Glutamatergic neuron (in vitro differentiated cells): ENCODE data around the gene CAMK1D. TPM values are rescaled to one million over a fixed set of nuclear protein-coding genes. Genes with fewer than 3 reads are reported as not detected.

Experiments used
- DNase-seq: peaks from one replicate; pipeline ENCODE4 v3.0.0; 2022
- H3K27ac Mint-ChIP-seq: one replicate; pipeline ENCODE4 v1.8.0; 2020; ENCODE audit warnings: mild to moderate bottlenecking, mixed read lengths, inconsistent platforms; ENCODE audit not compliant: unreplicated experiment
- H3K27me3 Mint-ChIP-seq: one replicate; pipeline ENCODE4 v1.8.0; 2020; ENCODE audit warnings: mild to moderate bottlenecking, moderate library complexity, mixed read lengths, inconsistent platforms; ENCODE audit not compliant: unreplicated experiment
- H3K36me3 Mint-ChIP-seq: one replicate; pipeline ENCODE4 v1.8.0; 2020; ENCODE audit warnings: mild to moderate bottlenecking, mixed read lengths, inconsistent platforms; ENCODE audit not compliant: unreplicated experiment
- H3K4me1 Mint-ChIP-seq: one replicate; pipeline ENCODE4 v1.8.0; 2020; ENCODE audit warnings: mild to moderate bottlenecking, low read depth, mixed read lengths, inconsistent platforms; ENCODE audit not compliant: unreplicated experiment
- H3K4me3 Mint-ChIP-seq: one replicate; pipeline ENCODE4 v1.8.0; 2020; ENCODE audit warnings: mild to moderate bottlenecking, mixed read lengths, inconsistent platforms; ENCODE audit not compliant: unreplicated experiment
- H3K9me3 Mint-ChIP-seq: one replicate; pipeline ENCODE4 v1.8.0; 2020; ENCODE audit warnings: mild to moderate bottlenecking, moderate library complexity, mixed read lengths, inconsistent platforms; ENCODE audit not compliant: unreplicated experiment
- CTCF ChIP-seq: fragments of 200-600 bp; sonication (generic); IDR thresholded peaks from one replicate; pipeline ENCODE4 v1.5.0; 2021; ENCODE audit not compliant: partially characterized antibody, unreplicated experiment
- total RNA-seq: library from RNA; stranded (reverse); fragmentation: NEBNext Ultra II Directional; extraction: Animal tissue kit (Norgen Biotek cat#: 25700); gene quantifications from one replicate; pipeline ENCODE4 v1.2.1, GENCODE V29; 2021; ENCODE audit not compliant: unreplicated experiment

The CAMK1D gene
- total RNA-seq, 1 donor from 2014 or later: 29.8 TPM

GRCh38 chr10:12476656-12477055, 127.3 kb downstream of the CAMK1D start:
- H3K4me1 Mint-ChIP-seq: peaks cover 7% of the 10 kb centered on the region
- H3K4me3 Mint-ChIP-seq: no peak overlapping the region
- no peak for TF ChIP-seq CTCF
- DNase-seq: no peak
- peaks cover 10% of the 10 kb centered on the region for H3K36me3 Mint-ChIP-seq
- no peak overlapping the region for H3K27ac Mint-ChIP-seq
- no peaks in the 10 kb centered on the region for H3K27me3 Mint-ChIP-seq
- H3K9me3 Mint-ChIP-seq: peaks cover 10% of the 10 kb centered on the region

DNA sequence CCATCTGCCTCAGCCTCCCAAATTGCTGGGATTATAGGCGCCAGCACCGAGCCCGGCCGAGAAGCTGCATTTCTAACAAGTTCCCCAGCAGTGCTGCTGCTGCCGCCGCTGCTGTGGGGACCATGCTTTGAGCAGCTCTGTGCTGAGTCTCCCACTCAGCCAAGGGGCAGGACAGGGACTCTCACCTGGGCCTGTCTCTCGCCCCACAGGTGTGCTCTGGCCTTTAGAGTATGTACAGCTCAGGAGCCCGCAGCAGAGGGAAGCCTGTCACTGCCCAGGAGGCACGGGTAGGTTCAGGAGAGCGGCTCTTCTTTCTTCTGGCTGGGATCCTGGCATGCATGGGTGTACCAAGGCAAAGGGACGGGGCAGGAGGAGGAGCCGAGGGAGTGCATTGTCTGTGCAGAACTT, 130.1 kb downstream of the CAMK1D start:
- H3K4me1 Mint-ChIP-seq: peaks cover 11% of the 10 kb centered on the region
- TF ChIP-seq CTCF: no peak
- H3K4me3 Mint-ChIP-seq: no peak overlapping the region
- peaks cover 4% of the 10 kb centered on the region for H3K9me3 Mint-ChIP-seq
- no peak overlapping the region for H3K27ac Mint-ChIP-seq
- H3K27me3 Mint-ChIP-seq: no peaks in the 10 kb centered on the region
- no peak for DNase-seq
- peaks cover 5% of the 10 kb centered on the region for H3K36me3 Mint-ChIP-seq

DNA sequence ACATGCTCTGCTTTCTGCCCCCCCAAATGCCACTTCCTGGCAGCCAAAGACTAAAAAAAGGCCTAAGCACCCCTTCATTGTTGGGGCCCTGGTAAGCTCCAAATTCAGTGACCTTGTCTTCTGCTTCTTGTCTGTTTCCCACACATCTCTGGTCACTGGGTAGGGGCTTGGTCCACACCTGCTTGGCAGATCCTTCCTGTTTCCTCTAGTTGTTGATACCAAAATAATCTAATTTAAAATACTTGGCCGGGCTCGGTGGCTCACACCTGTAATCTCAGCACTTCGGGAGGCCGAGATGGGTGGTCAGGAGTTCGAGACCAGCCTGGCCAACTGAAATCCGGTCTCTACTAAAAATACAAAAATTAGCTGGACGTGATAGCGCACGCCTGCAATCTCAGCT, 130.6 kb downstream of the CAMK1D start:
- Mint-ChIP-seq H3K27ac (no peak overlapping the region), H3K36me3 (peaks cover 5% of the 10 kb centered on the region), H3K4me3 (no peak overlapping the region), H3K4me1 (peaks cover 13% of the 10 kb centered on the region), H3K27me3 (no peaks in the 10 kb centered on the region), H3K9me3 (peaks cover 7% of the 10 kb centered on the region)
- no peak for DNase-seq
- TF ChIP-seq CTCF: no peak

DNA sequence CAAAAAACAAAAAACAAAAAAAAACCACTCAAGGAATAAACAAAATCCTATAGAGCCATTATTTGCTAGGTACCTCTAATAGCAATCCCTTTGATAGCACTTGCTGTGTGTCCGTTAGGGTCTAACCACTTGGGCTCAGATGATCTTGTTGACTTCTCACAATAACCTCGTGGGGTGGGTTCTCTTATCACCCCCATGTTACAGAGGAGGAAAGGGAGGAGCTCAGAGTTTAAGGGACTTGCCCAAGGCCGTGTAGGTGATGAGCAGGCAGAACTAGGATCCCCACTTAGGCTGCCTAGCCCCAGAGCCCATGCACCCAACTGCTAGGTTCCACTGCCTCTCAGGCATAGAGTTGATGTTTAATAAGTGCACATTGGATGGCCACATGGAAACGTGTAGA, 131.1 kb downstream of the CAMK1D start:
- Mint-ChIP-seq H3K27me3 (no peaks in the 10 kb centered on the region), H3K9me3 (peaks cover 9% of the 10 kb centered on the region), H3K4me1 (peaks cover 18% of the 10 kb centered on the region), H3K4me3 (no peak overlapping the region), H3K36me3 (no peaks in the 10 kb centered on the region), H3K27ac (no peak overlapping the region)
- DNase-seq: no peak
- TF ChIP-seq CTCF: no peak

DNA sequence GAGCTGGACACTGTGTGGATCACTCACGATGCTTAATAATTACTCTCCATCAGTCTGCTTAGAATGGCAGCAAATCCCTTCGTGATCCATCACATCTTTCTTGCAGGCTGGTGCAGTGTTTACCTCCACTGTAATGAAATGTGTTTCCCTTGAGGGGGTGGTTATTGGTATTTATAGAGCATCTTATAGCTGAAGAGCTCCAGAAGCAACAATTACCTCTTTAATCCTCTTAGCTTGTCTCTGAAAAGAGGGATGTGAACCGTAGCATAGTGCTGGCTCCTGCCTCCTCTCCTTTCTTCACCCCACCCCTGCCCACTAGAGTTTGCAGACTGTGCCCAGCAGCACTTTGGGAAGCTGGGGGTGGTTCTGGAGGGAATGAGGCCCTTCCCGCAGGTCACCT, 132.6 kb downstream of the CAMK1D start:
- H3K4me3 Mint-ChIP-seq: no peak overlapping the region
- no peaks in the 10 kb centered on the region for H3K27me3 Mint-ChIP-seq
- peaks cover 20% of the 10 kb centered on the region for H3K4me1 Mint-ChIP-seq
- H3K36me3 Mint-ChIP-seq: no peaks in the 10 kb centered on the region
- no peak for DNase-seq
- no peak for TF ChIP-seq CTCF
- peaks cover 7% of the 10 kb centered on the region for H3K9me3 Mint-ChIP-seq
- no peak overlapping the region for H3K27ac Mint-ChIP-seq
